Measurements from ENCODE around the gene ADGRG6.

DNA sequence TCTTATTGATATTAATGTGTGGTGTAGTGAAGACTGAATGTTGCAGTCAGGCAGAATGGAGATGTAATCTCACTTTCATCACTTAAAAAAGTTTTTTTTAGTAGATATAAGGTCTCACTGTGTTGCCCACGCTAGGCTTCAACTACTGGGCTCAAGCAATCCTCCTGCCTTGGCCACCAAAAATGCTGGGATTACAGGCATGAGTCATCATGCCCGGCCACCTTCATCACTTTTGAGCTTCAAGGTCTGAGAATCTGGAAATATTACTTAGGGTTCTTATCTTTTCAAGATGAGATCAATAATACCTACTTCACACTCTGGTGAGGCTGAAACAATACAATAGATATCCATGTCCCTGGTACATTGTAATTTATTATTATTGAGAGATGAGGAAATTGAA, 31.6 kb downstream of the ADGRG6 start:
- TF ChIP-seq, protein P1, sequence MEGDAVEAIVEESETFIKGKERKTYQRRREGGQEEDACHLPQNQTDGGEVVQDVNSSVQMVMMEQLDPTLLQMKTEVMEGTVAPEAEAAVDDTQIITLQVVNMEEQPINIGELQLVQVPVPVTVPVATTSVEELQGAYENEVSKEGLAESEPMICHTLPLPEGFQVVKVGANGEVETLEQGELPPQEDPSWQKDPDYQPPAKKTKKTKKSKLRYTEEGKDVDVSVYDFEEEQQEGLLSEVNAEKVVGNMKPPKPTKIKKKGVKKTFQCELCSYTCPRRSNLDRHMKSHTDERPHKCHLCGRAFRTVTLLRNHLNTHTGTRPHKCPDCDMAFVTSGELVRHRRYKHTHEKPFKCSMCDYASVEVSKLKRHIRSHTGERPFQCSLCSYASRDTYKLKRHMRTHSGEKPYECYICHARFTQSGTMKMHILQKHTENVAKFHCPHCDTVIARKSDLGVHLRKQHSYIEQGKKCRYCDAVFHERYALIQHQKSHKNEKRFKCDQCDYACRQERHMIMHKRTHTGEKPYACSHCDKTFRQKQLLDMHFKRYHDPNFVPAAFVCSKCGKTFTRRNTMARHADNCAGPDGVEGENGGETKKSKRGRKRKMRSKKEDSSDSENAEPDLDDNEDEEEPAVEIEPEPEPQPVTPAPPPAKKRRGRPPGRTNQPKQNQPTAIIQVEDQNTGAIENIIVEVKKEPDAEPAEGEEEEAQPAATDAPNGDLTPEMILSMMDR (conservative IDR thresholded peaks at IDR 0.05; ENCODE audit: low read length): no peak
- no peak for TF ChIP-seq EZH2phosphoT487 (IDR thresholded peaks at IDR 0.05; ENCODE audit: borderline replicate concordance)
